Measurements from ENCODE around the gene AWAT1. TPM values are rescaled to one million over a fixed set of nuclear protein-coding genes. Genes with fewer than 3 reads are reported as not detected.
"Not testable (repeated sequence)": the region's sequence is repeated elsewhere in the genome, so short reads cannot be mapped to it uniquely, and the experiment has no call there.

Gene AWAT1
- total RNA-seq, 1 experiment from 2014 or later: not detected

- H4K20me1 ChIP-seq (ENCODE audit: insufficient read depth): no peaks in the 10 kb centered on the region
- DNase-seq: peak; percentile 51 to 64
- TF ChIP-seq CTCF (conservative IDR thresholded peaks at IDR 0.05): peak; percentile 72
- no peak for TF ChIP-seq EZH2 (IDR thresholded peaks at IDR 0.05; ENCODE audit: low read depth)
- BruUV-seq (replicated peaks): no TSS peak
- no peaks in the 10 kb centered on the region for H3K9me2 ChIP-seq (ENCODE audit: insufficient read depth)
- H3F3A ChIP-seq (ENCODE audit: insufficient read depth, low read depth): no peaks in the 10 kb centered on the region
- H3K27ac ChIP-seq: no peak overlapping the region
- no peaks in the 10 kb centered on the region for H3K9me3 ChIP-seq (ENCODE audit: insufficient read depth, low read depth)
- no peak overlapping the region for H2AFZ ChIP-seq
- no peaks in the 10 kb centered on the region for H3K4me1 ChIP-seq (replicated peaks; ENCODE audit: insufficient read depth)
- H3K4me3 ChIP-seq: no peak overlapping the region
- no peak overlapping the region for H3K4me2 ChIP-seq
- intact Hi-C loops (cut with micrococcal nuclease; ENCODE audit: unreplicated experiment): loop anchor here (1.0 to 5.0 kb wide), 3 partner anchors 66 to 231 kb away; partner anchors contain the start of gene IGBP1
- H3K36me3 ChIP-seq (ENCODE audit: low read depth): no peaks in the 10 kb centered on the region
- POLR2A ChIA-PET (ENCODE audit: unreplicated experiment): no interaction called here
- no peaks in the 10 kb centered on the region for H3K27me3 ChIP-seq (ENCODE audit: insufficient read depth, low read depth)
- H3K79me2 ChIP-seq (ENCODE audit: low read depth): no peaks in the 10 kb centered on the region
- CTCF ChIA-PET: interaction anchor here (0.5 to 1.8 kb wide), 5 partner anchors 9 to 131 kb away, joined by 3 to 5 read pairs (median 3); partner anchors contain the start of gene IGBP1
Measured at GRCh38 chrX:70262952-70263567, 28.6 kb downstream of the AWAT1 start.

GRCh38 chrX:70264784-70265183, 30.3 kb downstream of the AWAT1 start:
- no peak for TF ChIP-seq EZH2 (IDR thresholded peaks at IDR 0.05; ENCODE audit: low read depth)
- no peak for TF ChIP-seq CTCF (conservative IDR thresholded peaks at IDR 0.05)
- DNase-seq: no peak
- no peak overlapping the region for H2AFZ ChIP-seq
- no peaks in the 10 kb centered on the region for H3F3A ChIP-seq (ENCODE audit: insufficient read depth, low read depth)
- H3K9me2 ChIP-seq (ENCODE audit: insufficient read depth): no peaks in the 10 kb centered on the region
- ChIA-PET POLR2A (ENCODE audit: unreplicated experiment) (no interaction called here), CTCF (no interaction called here)
- no TSS peak for BruUV-seq (replicated peaks)
- no peaks in the 10 kb centered on the region for H3K36me3 ChIP-seq (ENCODE audit: low read depth)
- H3K4me3 ChIP-seq: no peak overlapping the region
- H3K4me2 ChIP-seq: no peak overlapping the region
- H3K79me2 ChIP-seq (ENCODE audit: low read depth): no peaks in the 10 kb centered on the region
- H3K27me3 ChIP-seq (ENCODE audit: insufficient read depth, low read depth): no peaks in the 10 kb centered on the region
- no peaks in the 10 kb centered on the region for H3K4me1 ChIP-seq (replicated peaks; ENCODE audit: insufficient read depth)
- no peaks in the 10 kb centered on the region for H3K9me3 ChIP-seq (ENCODE audit: insufficient read depth, low read depth)
- intact Hi-C loops (cut with micrococcal nuclease; ENCODE audit: unreplicated experiment): loop anchor here (5.0 kb wide), 1 partner anchor 232 kb away; no protein-coding TSS in a partner anchor
- no peaks in the 10 kb centered on the region for H4K20me1 ChIP-seq (ENCODE audit: insufficient read depth)
- no peak overlapping the region for H3K27ac ChIP-seq

GRCh38 chrX:70268034-70268433, 33.6 kb downstream of the AWAT1 start, which contains the start of gene ARR3:
Gene ARR3, plus strand, starts transcription at chrX:70268334. Its CDS starts 1,052 bp downstream, at chrX:70269386.
- no peaks in the 10 kb centered on the region for H3K4me1 ChIP-seq (replicated peaks; ENCODE audit: insufficient read depth)
- H3K36me3 ChIP-seq (ENCODE audit: low read depth): no peaks in the 10 kb centered on the region
- DNase-seq: no peak
- no peak within 1 kb of the TSS for H3K4me3 ChIP-seq
- H2AFZ ChIP-seq: no peak within 1 kb of the TSS
- no peaks in the 10 kb centered on the region for H3K27me3 ChIP-seq (ENCODE audit: insufficient read depth, low read depth)
- H3K9me2 ChIP-seq (ENCODE audit: insufficient read depth): no peaks in the 10 kb centered on the region
- H3K27ac ChIP-seq: no peak within 1 kb of the TSS
- no peak within 1 kb of the TSS for H3K4me2 ChIP-seq
- H3K79me2 ChIP-seq (ENCODE audit: low read depth): no peaks in the 10 kb centered on the region
- H4K20me1 ChIP-seq (ENCODE audit: insufficient read depth): no peaks in the 10 kb centered on the region
- ChIA-PET POLR2A (ENCODE audit: unreplicated experiment) (no interaction called here), CTCF (no interaction called here)
- TF ChIP-seq CTCF (conservative IDR thresholded peaks at IDR 0.05) (no peak), EZH2 (IDR thresholded peaks at IDR 0.05; ENCODE audit: low read depth) (no peak)
- no peaks in the 10 kb centered on the region for H3F3A ChIP-seq (ENCODE audit: insufficient read depth, low read depth)
- intact Hi-C loops (cut with micrococcal nuclease; ENCODE audit: unreplicated experiment): no loop called here
- BruUV-seq (replicated peaks): no TSS peak
- no peaks in the 10 kb centered on the region for H3K9me3 ChIP-seq (ENCODE audit: insufficient read depth, low read depth)

GRCh38 chrX:70274029-70274428, 39.6 kb downstream of the AWAT1 start:
- H3K9me3 ChIP-seq (ENCODE audit: insufficient read depth, low read depth); intact Hi-C loops (cut with micrococcal nuclease; ENCODE audit: unreplicated experiment); H3K79me2 ChIP-seq (ENCODE audit: low read depth); H3K9me2 ChIP-seq (ENCODE audit: insufficient read depth); H3K36me3 ChIP-seq (ENCODE audit: low read depth); H2AFZ ChIP-seq; H3F3A ChIP-seq (ENCODE audit: insufficient read depth, low read depth); H3K4me2 ChIP-seq; H3K4me3 ChIP-seq; BruUV-seq (replicated peaks); H4K20me1 ChIP-seq (ENCODE audit: insufficient read depth); H3K27me3 ChIP-seq (ENCODE audit: insufficient read depth, low read depth); DNase-seq; POLR2A ChIA-PET (ENCODE audit: unreplicated experiment); H3K27ac ChIP-seq; H3K4me1 ChIP-seq (replicated peaks; ENCODE audit: insufficient read depth): not testable (repeated sequence)
- CTCF ChIA-PET: interaction anchor here (0.7 kb wide), 1 partner anchor 206 kb away, joined by 5 read pairs; no protein-coding TSS in a partner anchor

Measured in PC-9 (cell line).